Endothelial cell of umbilical vein (primary cell): ENCODE data around the gene AKAP17A. TPM values are rescaled to one million over a fixed set of nuclear protein-coding genes. Genes with fewer than 3 reads are reported as not detected.
"Not testable (repeated sequence)": the region's sequence is repeated elsewhere in the genome, so short reads cannot be mapped to it uniquely, and the experiment has no call there.

Experiments
- BruUV-seq: library from RNA; stranded (reverse); fragments of 400-500 nt; replicated peaks from 2 replicates; lab custom pipeline; 2021; lab: Mats Ljungman, UMichigan
- CTCF ChIA-PET: fragments of 300-600, 350-600 bp; sonication (Branson Sonifier 250); formaldehyde crosslinking; loops from one replicate; lab custom pipeline; 2021; ENCODE audit warnings: antibody characterized with exemption, inconsistent platforms; lab: Charles Lee
- POLR2A ChIA-PET: fragments of 300-600, 350-600 bp; sonication (Branson Sonifier 250); formaldehyde crosslinking; loops from one replicate; lab custom pipeline; 2021; ENCODE audit warnings: antibody characterized with exemption, inconsistent platforms; lab: Charles Lee
- DNase-seq: peaks from one replicate; pipeline ENCODE4 v3.0.0-alpha.2; 2011; ENCODE audit warnings: low read depth, low spot score
- FAIRE-seq: peaks from 2 replicates; lab custom pipeline; 2011; peaks lifted over from hg19 to GRCh38; lab: Jason Lieb, UNC
- H2AFZ ChIP-seq: 2 replicates; pipeline ENCODE4 v1.6.0; 2012; ENCODE audit warnings: low read depth, low read length, control low read depth, inconsistent platforms
- H3K27ac ChIP-seq: 2 replicates; pipeline ENCODE4 v1.5.1; 2011; ENCODE audit warnings: low read depth, mild to moderate bottlenecking, control low read depth, low read length, moderate library complexity; ENCODE audit not compliant: insufficient read depth
- H3K27me3 ChIP-seq, 2 experiments: 2 replicates each; pipeline versions ENCODE4 v1.6.0 to v1.6.1; 2011; ENCODE audit warnings: low read length in 2 of 2, mixed read lengths in 1 of 2; ENCODE audit not compliant: control insufficient read depth in 2 of 2, insufficient read depth in 2 of 2
- H3K36me3 ChIP-seq, 2 experiments: 2 replicates in 1 of 2; 3 replicates in 1 of 2; pipeline ENCODE4 v1.5.1; 2011; ENCODE audit warnings: low read length in 2 of 2, mild to moderate bottlenecking in 1 of 2, moderate library complexity in 1 of 2; ENCODE audit not compliant: control insufficient read depth in 2 of 2, insufficient read depth in 2 of 2; ENCODE audit errors: extremely low read depth in 1 of 2
- H3K4me1 ChIP-seq: 3 replicates; pipeline ENCODE4 v1.5.1; 2011; ENCODE audit warnings: mild to moderate bottlenecking, low read length; ENCODE audit not compliant: control insufficient read depth, insufficient read depth; ENCODE audit errors: extremely low read depth
- H3K4me2 ChIP-seq: 2 replicates; pipeline ENCODE4 v1.6.1; 2011; ENCODE audit warnings: low read length, control low read depth, mixed read lengths; ENCODE audit not compliant: insufficient read depth
- H3K4me3 ChIP-seq, 3 experiments: fragments of 200-600 bp in 1 of 3; sonication (generic), shearing (Covaris generic) in 1 of 3; replicated peaks in 1 of 3; 2 replicates each; pipeline ENCODE4 v1.5.1; 2011 to 2016; ENCODE audit warnings: control low read depth in 3 of 3, low read length in 3 of 3, mild to moderate bottlenecking in 2 of 3, inconsistent platforms in 1 of 3, low read depth in 1 of 3, moderate library complexity in 1 of 3; ENCODE audit not compliant: insufficient read depth in 1 of 3
- H3K79me2 ChIP-seq: 2 replicates; pipeline ENCODE4 v1.6.0; 2012; ENCODE audit warnings: low read length, inconsistent platforms; ENCODE audit not compliant: control insufficient read depth, insufficient read depth
- H3K9ac ChIP-seq: replicated peaks from 2 replicates; pipeline ENCODE3; 2011; ENCODE audit warnings: low read length, control low read depth; ENCODE audit not compliant: insufficient read depth; ENCODE audit errors: extremely low read depth
- H3K9me1 ChIP-seq: replicated peaks from 3 replicates; pipeline ENCODE4 v1.6.0; 2011; ENCODE audit warnings: mild to moderate bottlenecking, low read length; ENCODE audit not compliant: control insufficient read depth, insufficient read depth; ENCODE audit errors: extremely low read depth
- H3K9me3 ChIP-seq: replicated peaks from 2 replicates; pipeline ENCODE4 v1.5.1; 2012; ENCODE audit warnings: low read length, inconsistent platforms; ENCODE audit not compliant: control insufficient read depth, insufficient read depth
- H4K20me1 ChIP-seq: replicated peaks from 2 replicates; pipeline ENCODE3; 2011; ENCODE audit warnings: mild to moderate bottlenecking, low read length; ENCODE audit not compliant: control insufficient read depth, insufficient read depth; ENCODE audit errors: extremely low read depth
- CTCF ChIP-seq, 2 donors: IDR thresholded peaks; 1 replicate in 1 of 2; 2 replicates in 1 of 2; pipeline ENCODE4 v1.5.1; 2011; ENCODE audit warnings: low read length in 2 of 2, mild to moderate bottlenecking in 2 of 2, moderate library complexity in 2 of 2, control low read depth in 1 of 2, inconsistent platforms in 1 of 2, low read depth in 1 of 2; ENCODE audit not compliant: insufficient read depth in 1 of 2; ENCODE audit errors: extremely low read depth in 1 of 2
- EZH2 ChIP-seq: IDR thresholded peaks from 2 replicates; pipeline ENCODE4 v1.6.1; 2012; ENCODE audit warnings: borderline replicate concordance, low read depth, mild to moderate bottlenecking, moderate library complexity, low read length, inconsistent platforms; ENCODE audit not compliant: severe bottlenecking
- FOS ChIP-seq: IDR thresholded peaks from 2 replicates; pipeline ENCODE4 v1.6.1; 2011; ENCODE audit warnings: mild to moderate bottlenecking, low read length, moderate library complexity, borderline replicate concordance; ENCODE audit not compliant: insufficient read depth
- GATA2 ChIP-seq: IDR thresholded peaks from 2 replicates; pipeline ENCODE4 v1.7.0; 2011; ENCODE audit warnings: low read depth, mild to moderate bottlenecking, moderate library complexity, mixed read lengths, low read length; ENCODE audit not compliant: insufficient read length, insufficient read depth
- JUN ChIP-seq: IDR thresholded peaks from 2 replicates; pipeline ENCODE4 v1.6.1; 2011; ENCODE audit warnings: borderline replicate concordance, low read depth; ENCODE audit not compliant: insufficient read length, insufficient read depth
- MYC ChIP-seq: IDR thresholded peaks from one replicate; pipeline ENCODE4 v1.6.1; 2011; ENCODE audit warnings: mild to moderate bottlenecking, low read depth, low read length
- POLR2A ChIP-seq: IDR thresholded peaks from 2 replicates; pipeline ENCODE4 v1.6.1; 2012; ENCODE audit warnings: low read depth, mild to moderate bottlenecking, control low read depth, low read length
- POLR2AphosphoS5 ChIP-seq: IDR thresholded peaks from 2 replicates; pipeline ENCODE4 v1.6.1; 2012; ENCODE audit warnings: low read depth, mild to moderate bottlenecking, control low read depth, low read length, moderate library complexity; ENCODE audit not compliant: insufficient read depth
- dilution Hi-C: fragments of 300-500 bp; cut with MboI; formaldehyde crosslinking; loops from one replicate; pipeline ENCODE4 v1.15.0; 2019; ENCODE audit warnings: low sequenced_read_pairs; ENCODE audit not compliant: extremely low pct_ligation_motif_present
- intact Hi-C: fragments of 100-400 bp; cut with micrococcal nuclease; formaldehyde crosslinking; loops from one replicate; pipeline ENCODE4 v1.10.0; 2022
- polyA plus RNA-seq, 4 experiments: library from polyadenylated mRNA; depleted of rRNA in 3 of 4; stranded (reverse) in 3 of 4; unstranded in 1 of 4; fragments of >200 nt; gene quantifications; 2 replicates each; pipeline versions ENCODE4 v1.2.1 to v1.2.3, GENCODE V29; 2011 to 2012; ENCODE audit warnings: missing spikeins in 1 of 4
- total RNA-seq: library from RNA; stranded (reverse); gene quantifications from 2 replicates; pipeline ENCODE4 v1.2.3, GENCODE V29; 2021
- TF ChIP-seq, protein P1 (sequence below): IDR thresholded peaks from 2 replicates; pipeline ENCODE4 v1.6.1; 2011; ENCODE audit not compliant: insufficient read depth, insufficient read length

AKAP17A gene
- total and polyA plus RNA-seq, 2 donors (not counting 3 experiments of a cell fraction or from before 2014, with no cell fraction given) = 25.9 to 45.5 TPM

- H3K4me2 ChIP-seq, H2AFZ ChIP-seq, DNase-seq, dilution Hi-C loops, H3K27me3 ChIP-seq, H3K36me3 ChIP-seq, CTCF ChIA-PET, H3K9ac ChIP-seq, H3K4me1 ChIP-seq, H3K4me3 ChIP-seq, FAIRE-seq, H3K9me1 ChIP-seq, POLR2A ChIA-PET, intact Hi-C loops, H4K20me1 ChIP-seq, H3K9me3 ChIP-seq, H3K79me2 ChIP-seq, H3K27ac ChIP-seq, BruUV-seq: not testable (repeated sequence)
These were observed 17.2 kb upstream of the AKAP17A start for GRCh38 chrX:1574181-1574580.

- H4K20me1 ChIP-seq = no peaks in the 10 kb centered on the region
- H3K27me3 ChIP-seq = no peaks in the 10 kb centered on the region
- H3K9me1 ChIP-seq = no peaks in the 10 kb centered on the region
- BruUV-seq = no TSS peak
- no peaks in the 10 kb centered on the region for H3K4me1 ChIP-seq
- H3K79me2 ChIP-seq = no peaks in the 10 kb centered on the region
- H3K9me3 ChIP-seq = no peaks in the 10 kb centered on the region
- ChIA-PET CTCF (no interaction called here), POLR2A (no interaction called here)
- no peak for FAIRE-seq
- no peak overlapping the region for H2AFZ ChIP-seq
- dilution Hi-C loops (no loop called here), intact Hi-C loops (no loop called here)
- H3K36me3 ChIP-seq = no peaks in the 10 kb centered on the region
- H3K27ac ChIP-seq = no peak overlapping the region
- H3K4me3 ChIP-seq = no peak overlapping the region
- DNase-seq = no peak
- TF ChIP-seq FOS = no peak
- TF ChIP-seq GATA2 = no peak
- TF ChIP-seq EZH2 = no peak
- no peak for TF ChIP-seq POLR2AphosphoS5
- TF ChIP-seq MYC = no peak
- TF ChIP-seq JUN = no peak
- TF ChIP-seq, protein P1, sequence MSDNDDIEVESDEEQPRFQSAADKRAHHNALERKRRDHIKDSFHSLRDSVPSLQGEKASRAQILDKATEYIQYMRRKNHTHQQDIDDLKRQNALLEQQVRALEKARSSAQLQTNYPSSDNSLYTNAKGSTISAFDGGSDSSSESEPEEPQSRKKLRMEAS = no peak
- TF ChIP-seq CTCF (IDR thresholded peaks at IDR 0.05; ENCODE audit: extremely low read depth in 1 of 2, insufficient read depth in 1 of 2, low read depth in 1 of 2, low read length in 2 of 2) = no peak
- TF ChIP-seq POLR2A = no peak
- no peak overlapping the region for H3K4me2 ChIP-seq
- no peak overlapping the region for H3K9ac ChIP-seq
These were observed 15.0 kb upstream of the AKAP17A start for GRCh38 chrX:1576201-1576992.
